NCI-H2081 (cell line): ENCODE data around the gene PSME3IP1.
A peak's percentile ranks its signal among the peaks of the same experiment; 100 is the strongest.
"Not testable (repeated sequence)": the region's sequence is repeated elsewhere in the genome, so short reads cannot be mapped to it uniquely, and the experiment has no call there.

Experiments
- DNase-seq, 2 experiments: peaks; one replicate each; lab custom pipeline; 2025; lab: John Stamatoyannopoulos, UW

PSME3IP1 gene

DNA sequence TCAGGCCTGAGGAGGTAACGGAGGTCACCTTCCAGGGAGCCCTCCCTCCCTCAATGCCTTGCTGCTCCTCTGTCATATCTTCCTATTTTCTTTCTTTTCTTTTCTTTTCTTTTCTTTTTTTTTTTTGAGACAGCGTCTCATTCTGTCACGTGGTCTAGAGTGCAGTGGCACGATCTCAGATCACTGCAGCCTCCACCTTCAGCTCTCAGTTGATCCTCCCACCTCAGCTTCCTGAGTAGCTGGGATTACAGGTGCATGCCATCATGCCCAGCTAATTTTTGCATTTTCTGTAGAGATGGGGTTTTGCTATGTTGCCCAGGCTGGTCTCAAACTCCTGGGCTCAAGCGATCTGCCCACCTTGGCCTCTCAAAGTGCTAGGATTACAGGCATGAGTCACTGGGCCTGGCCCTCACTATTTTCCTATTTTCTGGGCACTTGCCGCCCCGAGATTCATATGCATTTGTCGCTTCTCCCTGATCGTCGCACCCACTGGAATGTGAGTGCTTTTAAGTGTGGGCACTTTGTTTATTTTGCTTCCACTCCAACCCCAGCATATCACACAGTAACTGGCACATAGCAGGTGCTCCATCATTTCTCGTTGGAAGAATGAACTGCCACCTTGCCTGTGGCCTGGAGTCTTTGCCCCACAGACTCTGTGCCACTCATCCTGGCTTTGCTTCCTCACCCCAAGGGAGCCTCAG is 61.7 kb downstream of the PSME3IP1 start:
- no peak for DNase-seq

DNA sequence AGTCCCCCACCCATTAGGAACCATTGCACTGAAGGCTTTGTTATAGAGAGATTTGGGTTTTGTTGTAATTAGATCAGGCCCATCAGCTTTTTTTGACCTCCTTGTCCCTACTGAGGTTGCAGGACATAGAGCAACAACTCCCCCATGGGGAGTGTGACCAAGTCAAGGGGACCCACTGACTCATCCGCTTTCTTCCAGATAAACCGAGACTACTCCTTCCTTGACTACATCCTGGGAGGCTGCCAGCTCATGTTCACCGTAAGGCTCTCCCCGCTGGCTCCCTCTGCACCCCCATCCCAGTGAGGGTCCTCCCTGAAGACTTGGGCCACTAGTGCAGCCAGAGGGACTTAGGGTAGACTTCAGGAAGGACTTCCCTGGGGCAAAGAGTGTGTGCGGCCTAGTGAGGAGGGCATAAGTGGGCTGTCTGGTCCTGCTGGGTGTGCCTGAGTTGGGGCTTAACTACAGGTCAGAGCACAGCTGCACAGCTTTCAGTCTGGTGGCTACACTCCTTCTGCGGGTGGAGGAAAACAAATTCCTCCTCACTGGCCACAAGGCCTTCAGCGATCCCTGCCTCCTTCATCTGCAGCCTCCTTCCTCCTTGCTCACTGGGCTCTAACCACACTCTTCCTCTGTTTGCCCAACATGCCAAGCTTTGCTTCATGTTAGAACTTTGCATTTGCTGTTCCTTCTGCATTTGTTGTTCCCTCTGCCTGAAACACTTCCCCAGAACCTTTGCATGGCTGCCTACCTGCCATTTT is 62.4 kb downstream of the PSME3IP1 start:
- no peak for DNase-seq

DNA sequence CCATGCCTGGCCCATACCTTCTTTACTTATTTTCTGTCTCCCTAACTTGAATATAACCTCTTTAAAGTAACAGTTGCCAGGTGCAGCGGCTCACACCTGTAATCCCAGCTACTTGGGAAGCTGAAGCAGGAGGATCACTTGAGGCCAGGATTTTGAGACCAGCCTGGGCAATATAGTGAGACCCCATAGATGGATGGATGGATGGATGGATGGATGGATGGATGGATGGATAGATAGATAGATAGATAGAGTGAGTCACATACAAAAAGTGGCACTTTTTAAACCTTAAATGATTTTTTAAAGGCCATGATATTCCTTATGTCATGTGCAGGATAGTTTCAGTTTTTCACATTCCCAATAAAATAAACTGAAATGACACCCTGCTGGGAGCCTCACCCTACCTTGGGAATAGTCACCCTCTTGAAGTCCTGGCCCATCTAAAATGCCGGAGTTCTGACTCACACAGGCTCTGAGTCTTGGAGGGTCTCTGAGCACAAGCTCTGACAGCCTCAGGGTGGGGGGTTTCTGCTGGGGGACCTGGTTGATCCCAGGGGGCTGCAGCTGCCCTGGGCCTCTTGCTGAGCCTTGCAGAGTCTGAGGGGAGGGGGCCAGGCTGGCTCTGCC is 67.3 kb downstream of the PSME3IP1 start:
- DNase-seq = no peak

DNA sequence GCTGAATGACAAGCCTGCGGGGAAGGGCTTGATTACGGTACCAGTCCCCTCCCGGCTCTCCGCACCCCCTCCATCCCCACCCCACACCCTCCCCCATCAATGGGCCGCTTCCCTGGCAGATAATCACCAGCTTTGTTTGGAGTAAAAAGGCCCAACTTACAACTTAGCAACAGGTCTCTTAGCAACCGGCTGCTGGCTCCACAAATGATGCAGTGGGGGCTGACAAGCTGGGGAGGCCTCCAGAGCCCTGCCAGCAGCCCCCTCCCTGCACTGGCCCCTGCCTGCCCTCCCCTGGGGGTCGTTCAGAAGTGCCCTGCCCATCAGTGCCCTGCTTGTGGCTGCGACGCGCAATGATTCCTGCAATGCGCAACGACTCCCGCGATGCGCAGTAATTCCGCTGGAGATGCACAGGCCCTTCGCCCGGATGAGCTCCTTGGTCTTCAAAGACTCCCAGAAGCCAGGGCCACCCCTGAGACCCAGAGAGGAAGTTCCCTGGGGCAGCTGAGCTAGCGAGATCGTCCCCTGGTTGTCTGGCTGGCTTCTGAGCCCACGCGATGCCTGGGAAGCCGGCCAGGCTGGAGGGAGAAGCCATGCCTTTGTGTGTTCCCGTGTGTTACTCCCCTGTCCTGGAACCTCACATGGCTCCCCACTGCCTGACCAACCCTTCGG is 70.2 kb downstream of the PSME3IP1 start:
- peak; percentile 13 to 20 for DNase-seq

DNA sequence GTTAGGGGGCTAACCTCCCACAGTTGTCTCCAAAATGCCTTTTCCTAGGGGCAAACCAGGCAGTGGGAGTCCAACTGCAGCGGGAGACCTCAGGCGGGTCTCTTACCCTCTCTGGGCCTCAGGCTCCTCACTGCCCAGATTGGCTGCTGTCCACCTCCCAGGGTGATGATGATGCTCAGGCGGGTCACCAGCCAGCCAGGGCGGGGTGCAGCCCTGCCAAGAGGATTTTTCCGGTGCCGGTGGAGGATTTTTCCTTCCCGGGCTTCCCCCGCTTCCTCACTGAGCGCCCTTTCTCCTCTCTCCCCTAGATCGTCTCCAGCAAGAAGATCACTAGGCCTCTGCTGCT is 70.7 kb downstream of the PSME3IP1 start:
- DNase-seq = no peak

DNA sequence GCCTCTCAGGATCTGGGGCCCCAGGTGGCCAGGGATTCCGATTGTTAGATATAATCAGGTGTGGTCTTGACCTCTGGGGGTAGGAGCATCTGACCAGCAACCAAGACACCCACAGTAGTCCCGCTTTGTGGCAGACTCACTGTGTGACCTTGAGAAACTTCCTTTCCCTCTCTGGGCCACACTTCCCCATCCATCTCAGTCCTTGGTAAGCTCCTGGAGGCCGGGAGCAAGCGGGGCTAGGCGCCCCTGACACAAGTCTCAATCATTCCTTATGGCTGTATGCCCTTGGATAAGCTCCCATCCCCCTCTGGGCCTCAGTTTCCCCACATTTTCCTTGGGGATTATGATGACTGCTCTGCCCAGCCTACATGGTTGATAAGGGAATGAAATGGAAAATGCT is 72.2 kb downstream of the PSME3IP1 start:
- DNase-seq = no peak

DNA sequence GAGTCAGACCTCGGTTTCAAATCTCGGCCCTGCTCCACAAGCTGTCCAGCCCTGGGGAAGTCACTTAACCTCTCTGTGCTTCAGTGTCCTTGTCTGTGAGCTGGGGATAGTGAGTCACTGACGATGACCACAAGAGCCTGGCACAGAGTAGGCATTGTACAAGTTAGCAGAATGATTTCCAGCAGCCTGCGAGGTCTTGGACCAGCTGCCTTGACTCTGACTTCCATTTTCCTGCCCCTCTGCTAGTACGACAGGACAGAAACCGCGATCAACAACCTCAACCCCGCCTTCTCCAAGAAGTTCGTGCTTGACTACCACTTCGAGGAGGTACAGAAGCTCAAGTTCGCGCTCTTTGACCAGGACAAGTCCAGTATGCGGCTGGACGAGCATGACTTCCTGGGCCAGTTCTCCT is 72.8 kb downstream of the PSME3IP1 start:
- DNase-seq = no peak

DNA sequence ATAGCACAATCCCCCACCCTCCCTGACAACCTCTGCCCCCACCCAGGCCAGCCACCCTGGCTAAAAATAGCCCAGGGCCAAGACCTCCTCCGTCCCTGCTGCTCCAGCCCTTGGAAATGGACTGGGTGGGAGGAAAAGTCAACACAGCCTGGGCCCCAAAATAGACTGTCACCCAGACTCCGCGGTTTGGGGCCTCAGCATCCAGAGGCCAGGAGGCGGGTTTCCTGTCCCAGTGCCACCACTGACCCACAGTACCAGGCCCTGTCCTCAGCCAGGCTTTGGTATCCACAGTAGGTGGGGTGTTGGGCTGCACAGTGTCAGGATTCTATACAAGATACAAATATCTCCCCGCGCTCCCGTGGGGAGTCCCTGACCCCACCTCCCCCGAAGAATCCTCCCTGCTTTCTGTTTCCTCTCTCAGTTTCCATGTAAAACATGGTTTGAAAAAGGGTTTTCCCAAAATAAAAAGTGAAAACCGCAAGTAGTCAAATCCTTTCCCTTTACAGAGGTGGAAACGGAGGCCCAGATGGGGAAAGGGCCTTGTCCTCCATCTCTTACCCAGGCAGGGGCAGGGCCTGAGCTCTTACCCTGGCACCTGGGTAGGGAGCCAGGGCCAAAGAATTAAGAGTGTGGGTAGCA is 73.3 kb downstream of the PSME3IP1 start:
- no peak for DNase-seq

DNA sequence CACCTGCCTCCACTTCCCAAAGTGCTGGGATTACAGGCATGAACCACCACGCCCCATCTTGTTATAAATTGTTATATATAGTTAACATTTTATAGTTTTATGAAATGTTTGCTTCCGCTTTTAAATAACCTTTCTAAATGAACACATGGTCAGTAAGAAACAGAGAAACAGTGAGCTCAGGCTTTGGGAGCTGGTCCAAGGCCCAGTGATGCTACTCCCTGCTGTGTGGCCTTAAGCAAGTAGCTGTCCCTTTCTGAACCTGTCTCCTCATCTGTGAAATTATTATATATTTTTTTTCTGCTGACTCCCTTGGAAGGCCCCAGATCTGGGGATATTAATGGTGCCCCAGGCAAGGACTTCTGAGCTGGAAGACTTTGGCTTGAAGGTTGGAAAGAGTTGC is 74.4 kb downstream of the PSME3IP1 start:
- no peak for DNase-seq

DNA sequence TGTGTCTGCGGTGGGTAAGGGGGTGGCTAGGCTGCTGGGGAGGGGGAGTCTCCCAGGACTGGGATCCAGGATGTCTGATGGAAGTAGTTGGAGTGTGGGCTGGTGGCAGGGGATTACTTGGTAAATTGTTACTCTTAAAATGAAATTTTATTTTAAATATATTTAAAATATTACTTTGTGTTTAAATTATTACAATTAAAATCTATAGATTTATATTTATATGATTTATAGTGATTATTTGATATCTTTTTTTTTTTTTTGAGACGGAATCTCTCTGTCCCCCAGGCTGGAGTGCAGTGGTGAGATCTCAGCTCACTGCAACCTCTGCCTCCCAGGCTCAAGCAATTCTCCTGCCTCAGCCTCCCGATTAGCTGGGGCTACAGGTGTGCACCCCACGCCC is 74.9 kb downstream of the PSME3IP1 start:
- no peak for DNase-seq

DNA sequence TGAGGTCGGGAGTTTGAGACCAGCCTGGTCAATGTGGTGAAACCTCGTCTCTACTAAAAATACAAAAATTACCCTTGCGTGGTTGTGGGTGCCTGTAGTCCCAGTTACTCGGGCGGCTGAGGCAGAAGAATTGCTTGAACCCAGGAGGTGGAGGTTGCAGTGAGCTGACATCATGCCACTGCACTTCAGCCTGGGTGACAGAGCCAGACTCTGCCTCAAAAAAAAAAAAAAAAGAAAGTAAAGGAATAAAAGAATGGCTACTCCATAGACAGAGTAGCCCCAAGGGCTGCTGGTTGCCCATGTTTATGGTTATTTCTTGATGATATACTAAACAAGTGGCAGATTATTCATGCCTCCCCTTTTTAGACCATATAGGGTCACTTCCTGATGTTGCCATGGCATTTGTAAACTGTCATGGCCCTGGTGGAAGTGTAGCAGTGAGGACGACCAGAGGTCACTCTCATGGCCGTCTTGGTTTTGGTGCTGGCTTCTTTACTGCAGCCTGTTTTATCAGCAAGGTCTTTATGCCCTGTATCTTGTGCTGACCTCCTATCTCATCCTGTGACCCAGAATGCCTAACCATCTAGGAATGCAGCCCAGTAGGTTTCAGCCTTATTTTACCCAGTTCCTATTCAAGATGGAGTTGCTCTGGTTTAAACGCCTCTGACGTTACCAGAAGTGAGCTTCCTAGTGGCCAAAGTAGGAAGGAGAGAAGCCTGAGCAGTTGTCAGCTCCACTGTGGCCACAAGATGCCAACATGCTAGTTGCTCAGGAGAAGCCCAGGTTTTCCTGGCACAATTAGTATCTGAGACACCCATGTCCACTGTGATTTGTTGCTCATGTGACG is 76.4 kb downstream of the PSME3IP1 start:
- DNase-seq = not testable (repeated sequence)

DNA sequence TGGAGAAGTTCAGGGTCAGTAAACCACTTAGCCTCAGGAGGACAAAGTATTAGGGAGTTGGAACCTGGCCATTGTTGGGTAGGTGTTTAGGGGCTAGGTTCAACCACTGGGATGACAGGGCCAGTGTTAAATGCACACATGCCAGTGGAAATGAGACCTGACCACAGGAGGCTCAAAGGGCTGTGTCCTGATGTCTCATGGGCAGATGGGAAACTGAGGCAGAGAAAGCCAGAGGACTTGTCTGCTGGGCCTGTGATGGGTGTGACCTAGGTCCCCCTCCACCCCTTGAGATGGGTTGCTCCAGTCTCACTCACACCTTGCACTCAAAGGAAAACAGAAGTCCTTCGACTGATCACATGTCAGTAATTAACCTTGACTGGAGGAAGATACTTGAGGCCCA is 77.4 kb downstream of the PSME3IP1 start:
- DNase-seq = no peak

DNA sequence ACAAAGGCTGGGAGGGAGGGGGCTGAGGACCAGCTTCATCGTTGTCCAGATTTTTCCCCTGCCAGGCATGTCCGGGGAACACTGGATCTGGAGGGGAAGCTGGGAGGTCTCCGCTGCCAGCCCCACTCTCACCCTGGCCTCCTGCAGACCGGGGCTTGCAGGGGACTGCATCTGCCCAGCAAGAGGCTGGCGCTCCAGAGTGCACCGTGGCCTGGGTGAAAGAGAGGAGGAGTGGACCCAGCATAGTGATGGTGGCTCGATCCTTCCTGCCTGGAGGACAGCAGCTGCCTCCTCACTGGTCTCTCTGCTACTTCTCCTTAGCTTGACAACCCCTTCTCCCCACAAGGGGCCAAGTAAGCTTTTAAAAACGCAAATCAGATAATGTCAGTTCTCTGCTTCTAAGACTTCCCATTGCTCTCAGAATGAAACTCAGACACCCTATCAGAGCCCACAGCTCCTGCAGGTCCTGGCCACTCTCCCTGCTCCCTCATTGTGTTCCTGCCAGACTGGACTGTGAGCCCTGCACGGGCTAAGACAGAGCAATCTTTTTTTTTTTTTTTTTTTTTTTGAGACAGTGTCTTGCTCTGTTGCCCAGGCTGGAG is 78.4 kb downstream of the PSME3IP1 start:
- no peak for DNase-seq

DNA sequence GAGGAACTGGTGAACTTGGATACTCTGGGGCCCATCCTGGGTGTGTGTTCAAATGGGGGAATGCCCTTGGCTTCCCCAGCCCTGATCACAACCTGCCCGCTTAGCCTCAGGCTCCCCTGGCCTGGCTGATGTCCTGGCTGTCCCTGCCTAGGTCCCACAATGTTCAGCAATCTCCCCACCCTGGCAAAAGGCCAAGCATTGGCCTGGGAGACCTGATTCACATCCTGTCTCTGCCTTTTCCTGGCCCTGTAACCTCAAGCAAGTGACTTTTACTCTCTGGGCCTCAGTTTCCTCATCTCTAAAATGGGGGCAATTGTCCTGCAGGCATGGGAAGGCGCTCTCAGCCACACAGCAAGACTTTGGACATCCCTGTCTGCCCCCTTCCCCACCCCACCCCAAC is 79.1 kb downstream of the PSME3IP1 start:
- no peak for DNase-seq

DNA sequence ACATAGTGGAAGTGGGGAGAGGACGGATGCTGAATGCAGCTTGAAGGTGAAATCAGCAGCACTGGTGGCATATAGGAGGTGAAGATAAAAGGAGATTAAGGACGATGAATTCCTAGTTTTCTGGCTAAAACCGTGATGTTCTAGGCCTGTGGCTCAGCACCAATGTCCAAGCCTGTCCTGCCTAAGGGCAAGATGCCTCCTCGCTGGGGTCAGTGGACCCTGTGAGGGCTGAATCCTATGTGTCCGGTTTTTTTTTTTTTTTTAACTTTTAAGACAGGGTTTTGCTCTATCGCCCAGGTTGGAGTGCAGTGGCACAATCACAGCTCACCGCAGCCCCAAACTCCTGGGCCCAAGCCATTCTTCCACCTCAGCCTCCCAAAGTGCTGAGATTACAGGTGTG is 80.7 kb downstream of the PSME3IP1 start:
- no peak for DNase-seq

DNA sequence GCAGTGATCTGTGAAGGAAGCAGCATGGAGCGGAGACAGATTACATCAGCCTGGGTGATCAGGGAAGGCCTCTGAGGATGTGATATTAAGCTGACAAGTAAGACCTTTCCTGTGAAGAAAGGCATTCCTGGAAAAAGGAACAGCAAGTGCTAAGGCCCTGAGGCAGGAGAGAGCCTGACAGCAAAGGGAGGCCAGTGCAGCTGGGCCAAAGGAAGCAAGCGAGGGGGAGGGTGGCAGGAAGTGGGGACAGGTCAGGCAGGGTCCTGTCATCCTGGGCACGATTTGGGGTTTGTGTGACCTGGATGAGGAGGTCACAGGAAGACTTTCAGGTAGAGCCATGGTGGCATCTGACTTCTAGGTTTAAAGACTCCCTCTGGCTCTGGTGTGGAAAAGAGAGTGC is 81.1 kb downstream of the PSME3IP1 start:
- no peak for DNase-seq

DNA sequence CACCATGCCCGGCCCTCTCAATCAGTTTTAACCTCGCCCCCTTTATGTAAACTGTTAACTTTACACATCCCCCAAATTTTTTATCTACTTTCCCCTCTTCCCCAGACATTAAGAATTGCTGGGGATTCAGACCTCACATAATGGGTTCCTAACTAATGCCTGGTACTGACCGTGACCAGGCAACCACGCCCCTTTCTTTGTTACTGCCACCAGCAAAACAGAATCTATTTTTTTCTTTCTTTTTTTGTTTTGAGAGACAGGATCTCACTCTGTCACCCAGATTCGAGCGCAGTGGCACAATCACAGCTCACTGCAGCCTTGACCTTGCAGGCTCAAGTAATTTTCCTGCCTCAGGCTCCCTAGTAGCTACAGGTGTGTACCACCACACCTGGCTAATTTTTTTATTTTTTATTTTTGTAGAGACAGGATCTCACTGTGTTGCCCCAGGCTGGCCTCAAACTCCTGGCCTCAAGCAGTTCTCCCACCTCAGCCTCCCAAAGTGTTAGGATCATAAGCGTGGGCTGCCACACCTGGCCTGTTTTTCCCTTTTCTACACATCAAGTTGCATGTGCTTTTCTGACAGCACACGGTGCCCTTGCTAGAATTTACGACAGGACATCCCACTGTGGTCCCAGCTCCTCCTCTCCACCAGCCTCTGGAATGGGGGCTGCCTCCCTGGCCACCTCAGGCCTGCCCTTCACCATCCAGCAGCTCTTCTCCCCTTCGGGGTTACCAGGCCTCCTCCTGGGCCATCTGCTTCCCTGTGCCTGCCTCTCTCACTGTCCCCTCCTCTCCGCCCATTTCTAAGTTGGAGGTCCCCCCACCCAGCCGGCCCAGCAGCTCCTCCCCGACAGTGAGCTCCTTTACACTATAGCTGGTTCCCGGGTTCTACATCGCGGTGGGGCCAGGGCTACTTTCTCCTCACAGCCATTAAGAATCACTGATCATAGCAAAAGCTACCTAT is 82.7 kb downstream of the PSME3IP1 start:
- no peak for DNase-seq
